Thyroid gland (tissue), 4 donors: ENCODE measurements around the gene TMEM158. TPM values are rescaled to one million over a fixed set of nuclear protein-coding genes. Genes with fewer than 3 reads are reported as not detected.

Source experiments
- DNase-seq, 2 donors: peaks; one replicate each; pipeline ENCODE4 v3.0.0-alpha.2; 2019
- H3K27ac ChIP-seq, 3 donors: fragments of 200-600 bp; sonication (generic); 1 replicate in 2 of 3; 2 replicates in 1 of 3; pipeline ENCODE4 v1.5.1; 2016 to 2019; ENCODE audit warnings: mild to moderate bottlenecking in 1 of 3, moderate library complexity in 1 of 3
- H3K27me3 ChIP-seq: fragments of 200-600 bp; sonication (generic); one replicate; pipeline ENCODE4 v1.5.1; 2019
- H3K36me3 ChIP-seq, 2 donors: fragments of 200-600 bp; sonication (generic); one replicate each; pipeline ENCODE4 v1.5.1; 2016 to 2019
- H3K4me1 ChIP-seq, 2 donors: fragments of 200-600 bp; sonication (generic); one replicate each; pipeline ENCODE4 v1.5.1; 2017 to 2019
- H3K4me3 ChIP-seq, 3 donors: fragments of 200-600 bp; sonication (generic); replicated peaks in 1 of 3; 1 replicate in 2 of 3; 2 replicates in 1 of 3; pipeline ENCODE4 v1.5.1; 2016; ENCODE audit warnings: mild to moderate bottlenecking in 1 of 3
- H3K9me3 ChIP-seq: fragments of 200-600 bp; sonication (generic); one replicate; pipeline ENCODE4 v1.5.1; 2017
- CTCF ChIP-seq, 6 experiments: fragments of 200-600 bp in 3 of 6; fragments of 450-650 bp in 3 of 6; sonication (generic) in 3 of 6; IDR thresholded peaks; one replicate each; pipeline ENCODE4 v1.5.1; 2016 to 2019; ENCODE audit warnings: antibody characterized with exemption in 6 of 6, mild to moderate bottlenecking in 2 of 6, inconsistent platforms in 1 of 6, moderate library complexity in 1 of 6
- POLR2A ChIP-seq, 2 donors: fragments of 450-650 bp; IDR thresholded peaks; one replicate each; pipeline ENCODE4 v1.6.1; 2017; ENCODE audit warnings: antibody characterized with exemption in 2 of 2, mild to moderate bottlenecking in 2 of 2, moderate library complexity in 1 of 2
- WGBS, 2 donors: methylation state at CpG; one replicate each; pipeline ENCODE4 v1.1.5; 2017; 5-methylcytosine and 5-hydroxymethylcytosine counted together
- intact Hi-C: fragments of 100-400 bp; cut with DNase I; formaldehyde crosslinking; loops from one replicate; pipeline ENCODE4 v1.15.1; 2023
- total RNA-seq, 4 donors: library from RNA; depleted of rRNA; stranded (reverse); fragments of >200 nt; gene quantifications; one replicate each; pipeline ENCODE4 v1.2.3, GENCODE V29; 2016

Gene TMEM158
- total RNA-seq, 4 donors from 2014 or later = 0.40 to 0.78 TPM; not detected in 2

- 76 to 87% methylated on average over 6 of the region's 6 CpGs for WGBS, 2 donors
- H3K4me3 ChIP-seq = no peak overlapping the region
- DNase-seq = no peak
- intact Hi-C loops = no loop called here
- H3K9me3 ChIP-seq = no peaks in the 10 kb centered on the region
- H3K36me3 ChIP-seq = no peaks in the 10 kb centered on the region
- TF ChIP-seq CTCF (IDR thresholded peaks at IDR 0.05) = no peak
- TF ChIP-seq POLR2A (IDR thresholded peaks at IDR 0.05) = no peak
- H3K27me3 ChIP-seq = no peaks in the 10 kb centered on the region
- no peak overlapping the region for H3K27ac ChIP-seq
- H3K4me1 ChIP-seq = no peaks in the 10 kb centered on the region
Measured at GRCh38 chr3:45244356-45244755, 18.3 kb upstream of the TMEM158 start.

DNA sequence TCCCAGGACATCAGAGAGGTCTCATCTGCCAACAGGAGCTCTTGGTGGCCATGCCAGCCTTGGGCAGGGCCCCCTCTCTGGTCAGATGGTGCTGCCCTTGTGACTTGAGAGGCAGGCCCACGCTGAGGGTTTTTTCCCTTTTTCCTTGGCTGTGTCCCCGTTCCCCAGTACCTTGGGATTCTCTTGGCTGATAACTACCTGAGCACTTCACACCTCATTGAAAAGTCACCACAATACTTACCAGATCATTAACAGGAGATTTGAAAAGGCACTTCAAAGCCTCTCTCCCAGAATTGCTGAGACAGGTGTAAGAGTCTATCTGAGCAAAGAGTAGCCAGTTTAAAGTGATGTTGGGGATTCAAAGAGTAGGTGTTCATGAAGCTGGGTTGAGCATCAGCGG, 15.1 kb upstream of the TMEM158 start:
- Histone ChIP-seq H3K27ac (no peak overlapping the region), H3K4me1 (no peaks in the 10 kb centered on the region), H3K4me3 (no peak overlapping the region), H3K27me3 (no peaks in the 10 kb centered on the region), H3K9me3 (no peaks in the 10 kb centered on the region), H3K36me3 (no peaks in the 10 kb centered on the region)
- DNase-seq = no peak
- TF ChIP-seq CTCF (IDR thresholded peaks at IDR 0.05) (no peak), POLR2A (IDR thresholded peaks at IDR 0.05) (no peak)
- 60 to 72% methylated on average over 3 of the region's 3 CpGs for WGBS, 2 donors
- intact Hi-C loops = no loop called here

DNA sequence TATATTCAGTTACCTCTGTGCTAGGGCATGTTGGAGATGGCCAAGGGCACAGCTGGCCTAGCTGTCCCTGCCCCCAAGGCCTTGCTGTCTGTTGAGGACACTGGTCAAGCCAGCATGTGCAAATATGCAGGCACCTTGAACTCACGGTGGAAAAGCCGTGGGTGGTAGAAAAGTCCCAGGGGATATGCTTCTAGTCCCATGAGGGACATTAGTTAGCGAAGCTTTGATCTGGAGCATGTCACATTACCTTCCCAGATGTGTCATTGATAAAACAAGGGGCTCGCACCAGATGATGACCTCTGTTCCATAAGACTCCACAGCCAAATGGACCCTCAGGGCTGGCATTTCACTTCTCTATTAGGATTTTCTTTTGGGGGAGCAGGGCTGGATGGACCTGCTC, 14.2 kb upstream of the TMEM158 start:
- H3K4me3 ChIP-seq = no peak overlapping the region
- intact Hi-C loops = no loop called here
- 69 to 83% methylated on average over 4 of the region's 4 CpGs for WGBS, 2 donors
- H3K27ac ChIP-seq = no peak overlapping the region
- TF ChIP-seq CTCF (IDR thresholded peaks at IDR 0.05) (no peak), POLR2A (IDR thresholded peaks at IDR 0.05) (no peak)
- no peak for DNase-seq
- no peaks in the 10 kb centered on the region for H3K4me1 ChIP-seq
- H3K27me3 ChIP-seq = no peaks in the 10 kb centered on the region
- no peaks in the 10 kb centered on the region for H3K36me3 ChIP-seq
- H3K9me3 ChIP-seq = no peaks in the 10 kb centered on the region

- Histone ChIP-seq H3K9me3 (no peaks in the 10 kb centered on the region), H3K4me1 (no peaks in the 10 kb centered on the region), H3K36me3 (no peaks in the 10 kb centered on the region), H3K27me3 (no peaks in the 10 kb centered on the region), H3K27ac (no peak overlapping the region), H3K4me3 (no peak overlapping the region)
- intact Hi-C loops = no loop called here
- 70 to 83% methylated on average over 4 of the region's 4 CpGs for WGBS, 2 donors
- no peak for TF ChIP-seq CTCF (IDR thresholded peaks at IDR 0.05)
- TF ChIP-seq POLR2A (IDR thresholded peaks at IDR 0.05) = no peak
- no peak for DNase-seq
Measured at GRCh38 chr3:45239254-45239653, 13.2 kb upstream of the TMEM158 start.

GRCh38 chr3:45236964-45237363, 10.9 kb upstream of the TMEM158 start:
- WGBS, 2 donors = 94 to 100% methylated on average over 2 of the region's 2 CpGs
- no peak overlapping the region for H3K4me3 ChIP-seq
- TF ChIP-seq CTCF (IDR thresholded peaks at IDR 0.05) (no peak), POLR2A (IDR thresholded peaks at IDR 0.05) (no peak)
- no peaks in the 10 kb centered on the region for H3K27me3 ChIP-seq
- no peaks in the 10 kb centered on the region for H3K4me1 ChIP-seq
- H3K27ac ChIP-seq = no peak overlapping the region
- no peak for DNase-seq
- no peaks in the 10 kb centered on the region for H3K36me3 ChIP-seq
- intact Hi-C loops = no loop called here
- no peaks in the 10 kb centered on the region for H3K9me3 ChIP-seq
